HepG2 (cell line): ENCODE measurements around the gene WDR81. TPM values are rescaled to one million over a fixed set of nuclear protein-coding genes. Genes with fewer than 3 reads are reported as not detected.

Source experiments
- E2F5 ChIP-seq: sonication (generic); formaldehyde crosslinking; conservative IDR thresholded peaks from 2 replicates; pipeline ENCODE4 v1.4.0; 2020; ENCODE audit warnings: missing genetic modification reagents
- EED ChIP-seq: sonication (generic); formaldehyde crosslinking; IDR thresholded peaks from 2 replicates; pipeline ENCODE4 v1.5.0; 2020; ENCODE audit warnings: mild to moderate bottlenecking, missing genetic modification reagents
- GPBP1L1 ChIP-seq: sonication (generic); formaldehyde crosslinking; IDR thresholded peaks from 2 replicates; pipeline ENCODE4 v1.5.0; 2020; ENCODE audit warnings: mild to moderate bottlenecking, missing genetic modification reagents
- HOXD1 ChIP-seq: sonication (generic); formaldehyde crosslinking; IDR thresholded peaks from 2 replicates; pipeline ENCODE4 v1.5.0; 2020; ENCODE audit warnings: missing genetic modification reagents
- KDM5A ChIP-seq: fragments of 200-600 bp; sonication (generic); IDR thresholded peaks from 2 replicates; pipeline ENCODE4 v1.7.0; 2018; ENCODE audit warnings: antibody characterized with exemption, mild to moderate bottlenecking, low read length, borderline replicate concordance
- KLF9 ChIP-seq: IDR thresholded peaks from 2 replicates; pipeline ENCODE4 v1.6.1; 2016; ENCODE audit warnings: low read depth
- MEIS2 ChIP-seq: sonication (generic); formaldehyde crosslinking; IDR thresholded peaks from 2 replicates; pipeline ENCODE4 v1.9.0; 2021; ENCODE audit warnings: mild to moderate bottlenecking, missing genetic modification reagents
- MZF1 ChIP-seq: sonication (generic); formaldehyde crosslinking; IDR thresholded peaks from 2 replicates; pipeline ENCODE4 v1.8.1; 2023; ENCODE audit warnings: mild to moderate bottlenecking, missing genetic modification reagents, borderline replicate concordance
- NFIB ChIP-seq: sonication (generic); formaldehyde crosslinking; IDR thresholded peaks from 2 replicates; pipeline ENCODE4 v1.9.0; 2021; ENCODE audit warnings: missing genetic modification reagents, mild to moderate bottlenecking, borderline replicate concordance
- SIN3A ChIP-seq: IDR thresholded peaks from 2 replicates; pipeline ENCODE4 v1.6.1; 2011; ENCODE audit warnings: low read depth, mild to moderate bottlenecking, control low read depth, low read length, borderline replicate concordance
- TBP ChIP-seq: sonication (generic); formaldehyde crosslinking; IDR thresholded peaks from 2 replicates; pipeline ENCODE4 v1.5.0; 2020; ENCODE audit warnings: missing genetic modification reagents
- ZEB1 ChIP-seq: IDR thresholded peaks from 2 replicates; pipeline ENCODE4 v1.6.1; 2012; ENCODE audit warnings: mild to moderate bottlenecking, low read depth, inconsistent platforms; ENCODE audit not compliant: insufficient replicate concordance
- ZFP90 ChIP-seq: sonication (generic); formaldehyde crosslinking; IDR thresholded peaks from 2 replicates; pipeline ENCODE4 v1.8.0; 2022; ENCODE audit warnings: missing genetic modification reagents, mild to moderate bottlenecking, inconsistent platforms, borderline replicate concordance
- ZNF549 ChIP-seq: sonication (generic); formaldehyde crosslinking; IDR thresholded peaks from 2 replicates; pipeline ENCODE4 v1.5.0; 2020; ENCODE audit warnings: missing genetic modification reagents
- ZNF567 ChIP-seq: sonication (generic); formaldehyde crosslinking; IDR thresholded peaks from 2 replicates; pipeline ENCODE4 v1.8.1; 2023; ENCODE audit warnings: mild to moderate bottlenecking, missing genetic modification reagents, borderline replicate concordance
- ZNF672 ChIP-seq: sonication (generic); formaldehyde crosslinking; IDR thresholded peaks from 2 replicates; pipeline ENCODE4 v1.8.1; 2022; ENCODE audit warnings: missing genetic modification reagents
- polyA plus RNA-seq, 8 experiments: library from polyadenylated mRNA; depleted of rRNA in 3 of 8; stranded (reverse) in 7 of 8; unstranded in 1 of 8; fragments of >200 nt; fragmentation: Illumina TruSeq in 4 of 8; extraction: Trizol in 4 of 8; gene quantifications; 2 replicates each; pipeline versions ENCODE4 v1.2.1 to v1.2.3, GENCODE V29; 2011 to 2016; ENCODE audit warnings: low read depth in 4 of 8, missing spikeins in 1 of 8, mixed read lengths in 1 of 8; ENCODE audit not compliant: insufficient read depth in 1 of 8
- total RNA-seq, 5 experiments: library from RNA; depleted of rRNA; stranded (reverse); fragments of >200 nt; fragmentation: Illumina TruSeq; extraction: Trizol; gene quantifications; 2 replicates each; pipeline ENCODE4 v1.2.3, GENCODE V29; 2016; ENCODE audit warnings: low read depth in 1 of 5
- TF ChIP-seq, protein P1 (sequence below): sonication (generic); formaldehyde crosslinking; IDR thresholded peaks from 2 replicates; pipeline ENCODE4 v1.5.1; 2020; ENCODE audit warnings: mild to moderate bottlenecking, missing genetic modification reagents, moderate library complexity
- TF ChIP-seq, protein P2 (sequence below): sonication (generic); formaldehyde crosslinking; IDR thresholded peaks from 2 replicates; pipeline ENCODE4 v1.5.0; 2020; ENCODE audit warnings: mild to moderate bottlenecking, missing genetic modification reagents, moderate library complexity
- TF ChIP-seq, protein P3 (sequence below): IDR thresholded peaks from 2 replicates; pipeline ENCODE4 v1.6.1; 2012; ENCODE audit warnings: low read length, improper control_type of control experiment

The WDR81 gene
- total and polyA plus RNA-seq, 2 of the 13 experiments (the other 11 are each of a cell fraction or from before 2014, with no cell fraction given): 9.1 to 16.7 TPM

- no peak for TF ChIP-seq GPBP1L1 (CRISPR knock-in tag)
- TF ChIP-seq MZF1: peak; percentile 60; the same call in 1 of the 2 replicates
- TF ChIP-seq SIN3A: no peak
- 0 out of 2 replicates have a peak, but pooled peaks have one; percentile 35 for TF ChIP-seq E2F5 (CRISPR knock-in tag)
- TF ChIP-seq, protein P1, sequence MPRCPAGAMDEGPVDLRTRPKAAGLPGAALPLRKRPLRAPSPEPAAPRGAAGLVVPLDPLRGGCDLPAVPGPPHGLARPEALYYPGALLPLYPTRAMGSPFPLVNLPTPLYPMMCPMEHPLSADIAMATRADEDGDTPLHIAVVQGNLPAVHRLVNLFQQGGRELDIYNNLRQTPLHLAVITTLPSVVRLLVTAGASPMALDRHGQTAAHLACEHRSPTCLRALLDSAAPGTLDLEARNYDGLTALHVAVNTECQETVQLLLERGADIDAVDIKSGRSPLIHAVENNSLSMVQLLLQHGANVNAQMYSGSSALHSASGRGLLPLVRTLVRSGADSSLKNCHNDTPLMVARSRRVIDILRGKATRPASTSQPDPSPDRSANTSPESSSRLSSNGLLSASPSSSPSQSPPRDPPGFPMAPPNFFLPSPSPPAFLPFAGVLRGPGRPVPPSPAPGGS (CRISPR knock-in tag): peak; percentile 81; the same call in 1 of the 2 replicates
- no peak for TF ChIP-seq ZNF549 (CRISPR knock-in tag)
- TF ChIP-seq ZFP90 (CRISPR knock-in tag): peak; percentile 85; the same call in 1 of the 2 replicates
- TF ChIP-seq TBP: no peak
- peak; percentile 99 for TF ChIP-seq NFIB (CRISPR knock-in tag)
- peak; percentile 94 for TF ChIP-seq MEIS2
- peak; percentile 88 for TF ChIP-seq HOXD1 (CRISPR knock-in tag)
- TF ChIP-seq ZEB1: no peak
- TF ChIP-seq, protein P2, sequence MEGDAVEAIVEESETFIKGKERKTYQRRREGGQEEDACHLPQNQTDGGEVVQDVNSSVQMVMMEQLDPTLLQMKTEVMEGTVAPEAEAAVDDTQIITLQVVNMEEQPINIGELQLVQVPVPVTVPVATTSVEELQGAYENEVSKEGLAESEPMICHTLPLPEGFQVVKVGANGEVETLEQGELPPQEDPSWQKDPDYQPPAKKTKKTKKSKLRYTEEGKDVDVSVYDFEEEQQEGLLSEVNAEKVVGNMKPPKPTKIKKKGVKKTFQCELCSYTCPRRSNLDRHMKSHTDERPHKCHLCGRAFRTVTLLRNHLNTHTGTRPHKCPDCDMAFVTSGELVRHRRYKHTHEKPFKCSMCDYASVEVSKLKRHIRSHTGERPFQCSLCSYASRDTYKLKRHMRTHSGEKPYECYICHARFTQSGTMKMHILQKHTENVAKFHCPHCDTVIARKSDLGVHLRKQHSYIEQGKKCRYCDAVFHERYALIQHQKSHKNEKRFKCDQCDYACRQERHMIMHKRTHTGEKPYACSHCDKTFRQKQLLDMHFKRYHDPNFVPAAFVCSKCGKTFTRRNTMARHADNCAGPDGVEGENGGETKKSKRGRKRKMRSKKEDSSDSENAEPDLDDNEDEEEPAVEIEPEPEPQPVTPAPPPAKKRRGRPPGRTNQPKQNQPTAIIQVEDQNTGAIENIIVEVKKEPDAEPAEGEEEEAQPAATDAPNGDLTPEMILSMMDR (CRISPR knock-in tag): peak; percentile 12
- TF ChIP-seq, protein P3, sequence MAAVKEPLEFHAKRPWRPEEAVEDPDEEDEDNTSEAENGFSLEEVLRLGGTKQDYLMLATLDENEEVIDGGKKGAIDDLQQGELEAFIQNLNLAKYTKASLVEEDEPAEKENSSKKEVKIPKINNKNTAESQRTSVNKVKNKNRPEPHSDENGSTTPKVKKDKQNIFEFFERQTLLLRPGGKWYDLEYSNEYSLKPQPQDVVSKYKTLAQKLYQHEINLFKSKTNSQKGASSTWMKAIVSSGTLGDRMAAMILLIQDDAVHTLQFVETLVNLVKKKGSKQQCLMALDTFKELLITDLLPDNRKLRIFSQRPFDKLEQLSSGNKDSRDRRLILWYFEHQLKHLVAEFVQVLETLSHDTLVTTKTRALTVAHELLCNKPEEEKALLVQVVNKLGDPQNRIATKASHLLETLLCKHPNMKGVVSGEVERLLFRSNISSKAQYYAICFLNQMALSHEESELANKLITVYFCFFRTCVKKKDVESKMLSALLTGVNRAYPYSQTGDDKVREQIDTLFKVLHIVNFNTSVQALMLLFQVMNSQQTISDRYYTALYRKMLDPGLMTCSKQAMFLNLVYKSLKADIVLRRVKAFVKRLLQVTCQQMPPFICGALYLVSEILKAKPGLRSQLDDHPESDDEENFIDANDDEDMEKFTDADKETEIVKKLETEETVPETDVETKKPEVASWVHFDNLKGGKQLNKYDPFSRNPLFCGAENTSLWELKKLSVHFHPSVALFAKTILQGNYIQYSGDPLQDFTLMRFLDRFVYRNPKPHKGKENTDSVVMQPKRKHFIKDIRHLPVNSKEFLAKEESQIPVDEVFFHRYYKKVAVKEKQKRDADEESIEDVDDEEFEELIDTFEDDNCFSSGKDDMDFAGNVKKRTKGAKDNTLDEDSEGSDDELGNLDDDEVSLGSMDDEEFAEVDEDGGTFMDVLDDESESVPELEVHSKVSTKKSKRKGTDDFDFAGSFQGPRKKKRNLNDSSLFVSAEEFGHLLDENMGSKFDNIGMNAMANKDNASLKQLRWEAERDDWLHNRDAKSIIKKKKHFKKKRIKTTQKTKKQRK: no peak
- 0 out of 2 replicates have a peak, but pooled peaks have one; percentile 1 for TF ChIP-seq EED (CRISPR knock-in tag)
- TF ChIP-seq ZNF567 (CRISPR knock-in tag): no peak
- TF ChIP-seq KDM5A: no peak
- TF ChIP-seq KLF9 (CRISPR knock-in tag): no peak
- no peak; the same call in 1 of the 2 replicates for TF ChIP-seq ZNF672 (CRISPR knock-in tag)
Observed at GRCh38 chr17:1736348-1737281, 12.1 kb downstream of the WDR81 start (continued).
